ENCODE data around the gene ZC3H12D.
"Not testable (repeated sequence)": the region's sequence is repeated elsewhere in the genome, so short reads cannot be mapped to it uniquely, and the experiment has no call there.

ZC3H12D gene

DNA sequence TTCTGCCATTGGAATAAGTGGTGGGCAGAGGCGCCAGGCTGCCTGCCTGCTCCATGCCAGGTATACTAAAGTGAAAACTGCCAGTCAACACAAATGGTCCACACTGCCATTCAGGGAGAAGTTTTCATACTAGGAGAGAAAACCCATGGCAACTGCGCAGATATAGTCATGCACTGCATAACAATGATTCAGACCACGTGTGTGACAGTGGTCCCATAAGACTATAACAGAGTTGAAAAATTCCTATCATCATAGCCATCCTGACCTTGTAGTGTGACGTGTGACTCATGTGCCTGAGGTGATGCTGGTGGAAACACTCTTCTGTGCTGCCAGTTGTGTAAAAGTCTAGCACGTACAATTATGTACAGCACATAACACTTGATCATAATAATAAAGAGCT lies 25.1 kb downstream of the ZC3H12D start:
- DNase-seq (ENCODE audit: low read depth in 3 of 3): no peak

DNA sequence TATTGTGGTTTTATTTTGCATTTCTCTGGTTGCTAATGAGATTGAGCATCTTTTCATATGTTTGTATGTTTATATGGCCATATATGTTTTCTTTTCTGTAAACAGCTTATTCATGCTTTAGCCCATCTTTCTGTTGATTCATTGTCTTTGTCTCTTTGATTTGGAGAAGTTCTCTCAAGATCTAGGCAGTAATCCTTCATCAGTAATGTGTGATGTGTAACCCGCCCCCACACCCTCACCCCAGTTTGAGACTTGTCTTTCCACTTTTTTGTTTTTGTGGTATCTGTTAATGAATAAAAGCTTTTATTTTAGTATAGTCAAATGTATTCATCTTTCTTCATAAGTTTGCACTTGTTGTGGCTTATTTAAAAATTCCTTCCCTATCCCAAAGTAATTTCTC lies 26.0 kb downstream of the ZC3H12D start:
- DNase-seq (ENCODE audit: low read depth in 3 of 3): no peak

DNA sequence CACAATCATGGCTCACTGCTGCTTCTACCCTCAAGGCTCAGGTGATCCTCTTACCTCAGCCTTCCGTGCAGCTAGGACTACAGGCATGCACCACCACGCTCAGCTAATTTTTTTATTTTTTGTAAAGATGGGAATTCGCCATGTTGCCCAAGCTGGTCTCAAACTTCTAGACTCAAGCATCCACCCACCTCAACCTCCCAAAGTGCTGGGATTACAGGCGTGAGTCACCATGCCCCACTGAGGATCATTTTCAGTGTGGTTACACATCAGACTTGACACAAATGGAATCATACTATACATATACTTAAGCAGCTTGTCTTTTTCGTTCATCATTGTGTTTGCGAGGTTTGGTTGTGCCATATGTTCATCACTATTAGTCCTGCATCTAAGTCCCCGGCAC lies 26.6 kb downstream of the ZC3H12D start:
- DNase-seq (ENCODE audit: low read depth in 3 of 3): no peak

DNA sequence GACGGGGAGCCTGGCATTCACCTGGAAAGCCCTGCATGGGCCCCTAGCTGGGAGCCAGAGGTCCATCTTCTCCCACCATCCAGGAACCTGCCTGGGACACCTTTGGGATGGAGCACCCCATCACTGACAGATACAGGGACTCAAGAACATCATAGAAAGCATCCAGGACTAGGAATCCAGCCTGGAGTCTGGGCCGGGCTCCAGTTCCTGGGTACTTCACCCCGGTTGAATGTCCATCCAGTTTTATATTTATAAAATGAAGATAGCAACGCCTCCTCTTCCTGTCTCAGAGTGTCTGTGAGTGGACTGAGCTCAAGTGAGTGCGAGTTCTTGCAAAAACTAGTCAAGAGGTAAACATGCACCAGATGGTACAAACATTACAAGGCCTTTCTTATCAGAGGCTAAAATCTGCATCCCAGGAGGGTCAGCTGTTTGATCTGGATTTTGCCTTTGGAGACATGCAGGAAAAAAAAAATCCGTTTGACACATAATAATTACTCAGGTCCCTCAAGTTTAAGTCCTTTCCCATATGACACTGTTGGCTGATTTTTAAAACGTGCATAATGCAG lies 27.4 kb downstream of the ZC3H12D start:
- no peak for DNase-seq (ENCODE audit: low read depth in 3 of 3)

DNA sequence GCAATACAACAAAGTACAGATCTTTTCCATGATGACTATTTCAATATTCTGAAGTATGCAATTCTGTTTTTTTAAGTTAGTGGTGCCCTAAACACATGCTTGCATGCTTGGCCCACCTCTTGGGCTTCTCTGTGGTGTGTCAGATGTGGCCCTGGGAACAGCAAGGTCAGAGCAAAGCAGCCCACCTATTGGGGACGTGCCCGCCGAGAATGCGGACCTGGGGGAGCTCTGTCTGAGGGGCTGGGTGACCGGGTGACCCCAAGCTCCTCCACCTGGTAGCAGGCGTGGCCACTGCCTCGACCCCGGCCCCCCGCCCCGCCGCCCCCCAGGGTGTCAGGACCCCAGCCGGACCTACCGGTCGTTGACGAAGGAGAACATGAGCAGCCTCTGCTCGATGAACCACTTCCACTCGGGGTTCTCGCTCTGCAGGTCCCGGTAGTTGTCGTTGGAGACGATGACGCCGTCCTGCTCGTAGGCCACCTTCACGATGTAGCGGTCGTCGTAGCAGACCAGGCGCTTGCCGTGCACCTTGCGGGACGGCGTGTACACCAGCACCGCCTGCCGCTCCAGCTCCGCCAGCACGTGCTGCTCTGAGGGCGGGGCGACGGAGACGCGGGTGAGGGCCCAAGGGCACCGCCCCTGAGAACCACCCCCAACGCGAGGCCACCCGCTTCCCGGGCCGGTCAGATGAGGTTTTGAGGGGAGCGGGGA lies 28.3 kb downstream of the ZC3H12D start:
- DNase-seq (ENCODE audit: low read depth in 3 of 3): no peak

DNA sequence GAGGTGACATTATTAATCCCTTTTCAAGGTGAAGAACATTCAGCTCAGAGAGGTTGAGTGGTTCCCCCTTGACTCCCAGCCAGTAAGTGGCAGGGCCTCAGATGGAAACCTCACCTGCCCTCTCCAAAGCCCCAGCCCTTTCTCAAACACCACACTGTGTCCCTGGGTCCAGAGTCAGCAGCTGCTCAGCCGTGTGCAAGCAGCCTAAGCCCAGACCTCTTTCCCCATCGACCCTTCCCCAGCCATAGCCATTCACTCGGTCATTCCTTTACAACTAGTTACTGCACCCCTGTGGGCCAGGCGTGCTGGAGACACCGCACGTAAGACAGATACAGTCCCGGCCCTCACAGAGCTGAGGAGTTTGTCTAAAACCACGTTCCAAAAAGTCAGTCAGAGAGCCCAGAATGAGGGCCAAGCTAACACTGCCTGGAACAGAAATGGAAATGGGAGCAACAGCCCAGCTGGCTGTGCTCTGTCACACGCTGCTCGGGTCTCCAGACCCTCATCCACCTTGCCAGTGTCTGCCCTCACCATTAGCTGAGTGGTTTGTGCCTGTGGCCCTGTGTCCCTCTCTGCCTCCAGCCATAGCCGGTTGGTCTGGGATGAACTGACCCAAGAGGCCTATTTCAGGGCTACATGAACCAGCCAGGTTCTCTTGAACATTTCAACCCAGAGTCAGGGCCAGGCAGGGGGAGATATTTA lies 29.6 kb downstream of the ZC3H12D start:
- DNase-seq (ENCODE audit: low read depth in 3 of 3): no peak

DNA sequence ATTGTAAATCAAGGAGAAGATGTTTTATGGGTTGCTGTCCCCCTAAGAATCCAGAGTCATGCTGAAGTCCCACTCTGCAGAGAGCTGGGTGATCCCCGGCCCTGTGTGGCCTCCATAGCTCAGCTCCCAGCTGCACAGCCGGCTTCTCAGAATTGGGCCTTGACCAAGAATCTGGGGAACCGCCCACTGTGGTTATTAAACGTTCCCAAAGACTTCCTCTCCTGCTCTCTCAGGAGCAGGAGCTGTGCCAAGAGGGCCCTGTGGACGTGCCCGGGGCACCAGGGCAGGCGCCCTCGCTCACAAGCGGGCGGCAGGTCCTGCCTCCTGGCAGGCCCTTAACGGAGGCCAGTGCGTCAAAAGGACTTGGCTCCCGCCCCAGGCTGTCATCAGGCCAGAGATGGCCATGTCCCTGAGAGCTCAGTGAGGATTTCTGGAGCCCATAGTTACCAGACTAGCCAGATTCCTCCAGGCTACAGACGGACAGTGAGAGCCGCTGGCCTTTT lies 30.4 kb downstream of the ZC3H12D start:
- no peak for DNase-seq (ENCODE audit: low read depth in 3 of 3)

DNA sequence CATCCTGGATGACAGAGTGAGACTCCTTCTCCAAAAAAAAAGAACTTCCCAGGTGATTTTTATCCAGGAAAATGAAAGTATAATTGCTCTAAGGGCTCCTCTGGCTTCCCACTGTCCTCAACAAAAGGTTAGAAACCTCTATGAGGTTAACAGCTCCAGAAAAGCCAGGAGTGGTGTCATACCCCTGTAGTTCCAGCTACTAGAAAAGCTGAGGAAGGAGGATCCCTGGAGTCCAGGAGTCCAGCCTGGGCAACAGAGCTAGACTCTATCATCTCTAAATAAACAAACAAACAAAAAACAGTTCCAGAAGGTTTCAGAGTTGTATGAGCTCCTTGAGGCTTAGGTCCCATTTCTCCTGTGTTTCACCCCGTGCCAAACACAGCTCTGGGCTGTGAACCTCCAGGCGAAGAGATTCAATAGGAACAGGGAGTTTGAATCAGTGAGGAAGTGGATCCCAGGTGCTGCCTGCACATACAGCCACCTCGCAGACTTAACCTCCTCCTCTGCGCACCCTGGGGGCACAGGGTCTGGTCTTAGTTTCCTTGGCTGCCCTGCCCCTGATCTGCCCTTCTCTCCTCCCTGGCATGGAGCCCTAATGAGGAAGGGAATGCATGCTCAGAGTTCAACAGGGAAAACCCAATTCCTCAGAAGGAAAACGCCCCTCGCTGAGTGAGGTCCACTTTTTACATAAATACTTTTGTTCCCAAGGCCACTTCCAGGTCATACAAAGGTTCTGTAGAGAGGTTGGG lies 31.0 kb downstream of the ZC3H12D start:
- DNase-seq (ENCODE audit: low read depth in 3 of 3): no peak

DNA sequence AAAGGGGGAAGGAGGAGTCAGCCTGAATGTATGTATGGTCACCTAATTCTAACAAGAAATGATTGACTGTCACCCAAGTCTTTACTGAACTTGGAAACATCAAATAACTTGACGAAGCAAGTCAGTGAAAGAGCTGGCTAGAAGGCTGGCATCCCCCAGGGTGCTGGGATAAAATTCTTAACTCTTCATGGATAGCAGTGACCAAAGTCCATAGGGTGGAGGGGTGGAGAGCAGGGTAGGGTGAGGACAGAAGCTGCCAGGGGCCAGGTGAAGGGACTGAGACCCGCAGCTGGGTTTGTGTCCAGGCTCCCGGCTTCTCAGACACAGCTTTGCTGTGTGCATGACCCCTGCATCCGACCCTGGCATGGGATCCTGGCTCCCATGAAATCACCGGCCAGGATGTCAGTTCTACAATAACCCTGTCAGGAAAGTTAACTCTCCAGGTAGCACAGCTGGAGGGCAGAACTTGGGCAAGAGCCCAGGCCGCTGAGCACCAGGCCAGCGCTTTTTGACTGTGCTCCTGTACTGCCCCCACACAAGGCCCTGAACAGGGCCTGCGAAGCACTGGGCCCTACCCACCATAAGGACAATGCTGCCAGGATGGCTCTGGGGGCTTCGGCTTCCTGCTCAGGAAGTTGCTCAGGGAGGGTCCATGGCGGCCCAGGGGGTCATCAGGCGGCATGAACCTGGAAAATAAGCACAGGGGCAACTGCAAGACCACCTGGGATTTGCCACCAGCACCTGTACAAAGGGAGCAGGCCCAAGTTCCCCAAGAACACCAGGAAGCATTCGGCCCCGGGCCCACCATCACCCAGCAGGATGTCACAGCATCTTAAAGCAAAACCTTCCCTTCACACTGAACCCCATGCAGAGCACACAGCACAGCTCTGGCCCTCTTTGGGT lies 32.5 kb downstream of the ZC3H12D start:
- no peak for DNase-seq (ENCODE audit: low read depth in 3 of 3)

DNA sequence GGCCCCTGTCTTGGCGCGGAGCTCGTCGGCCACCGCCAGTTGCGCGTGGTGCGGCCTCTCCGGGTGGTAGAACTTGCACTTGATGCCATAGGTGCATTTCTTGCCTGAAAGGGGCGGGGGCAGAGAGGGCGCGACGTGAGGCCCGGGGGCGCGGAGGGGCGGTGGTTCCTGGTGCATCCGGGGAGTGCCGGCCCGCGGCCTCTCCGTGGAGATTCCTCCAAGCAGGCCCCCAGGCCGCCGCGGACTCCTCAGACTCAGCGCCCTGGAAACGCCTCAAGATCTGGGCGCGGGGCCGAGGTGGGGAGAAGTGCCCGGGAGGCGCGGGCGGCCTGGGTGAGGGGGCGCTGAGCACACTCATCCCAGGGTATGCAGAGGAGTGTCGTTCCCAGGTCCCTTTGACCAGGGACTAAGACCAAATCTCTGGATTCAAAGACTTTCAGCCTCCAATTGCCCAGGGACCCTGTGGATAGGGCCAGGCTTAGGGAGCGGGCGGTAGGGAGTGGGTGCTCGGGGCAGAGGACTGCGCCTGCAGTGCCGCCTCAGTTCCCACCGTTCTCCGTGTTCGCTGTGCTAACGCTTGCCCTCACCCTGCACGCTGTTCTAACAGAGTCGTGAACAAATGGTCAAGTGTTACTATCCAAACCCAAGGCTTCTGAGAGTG lies 33.3 kb downstream of the ZC3H12D start:
- DNase-seq (ENCODE audit: low read depth in 3 of 3): no peak

DNA sequence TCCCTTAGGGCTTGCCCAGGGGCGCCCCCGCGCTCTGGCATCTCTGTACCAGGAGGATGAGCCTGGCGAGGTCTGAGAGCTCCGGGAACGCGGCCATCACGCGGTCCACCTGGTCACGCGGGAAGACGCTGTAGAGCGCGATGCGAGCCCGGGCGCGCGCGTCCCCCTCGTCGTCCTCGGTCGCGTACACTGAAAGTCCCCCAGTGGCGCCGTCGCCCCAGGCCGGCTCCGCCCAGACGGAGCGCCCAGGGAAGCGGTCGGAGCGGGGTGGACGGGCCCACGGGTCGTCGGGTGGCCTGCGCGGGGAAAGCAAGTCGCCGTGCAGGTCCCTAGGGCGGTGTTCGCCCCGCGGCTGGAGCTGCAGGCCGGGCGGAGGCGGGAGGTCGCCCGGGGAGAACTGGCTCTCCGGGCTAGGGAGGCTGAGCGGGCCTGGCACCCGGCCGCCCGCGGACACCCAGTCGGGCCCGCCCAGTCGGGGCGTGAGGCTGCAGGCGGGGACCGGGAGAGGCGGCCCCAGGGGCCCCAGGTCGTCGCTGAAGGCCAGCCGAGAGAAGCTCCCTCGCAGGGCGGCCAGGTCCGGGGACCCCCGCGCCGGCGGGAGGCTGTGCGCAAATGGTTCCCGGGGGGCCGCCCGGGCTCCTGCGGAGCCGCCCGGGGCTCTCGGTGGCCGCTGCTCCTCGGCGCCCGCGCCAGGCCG lies 34.0 kb downstream of the ZC3H12D start:
- DNase-seq (ENCODE audit: low read depth in 3 of 3): no peak

DNA sequence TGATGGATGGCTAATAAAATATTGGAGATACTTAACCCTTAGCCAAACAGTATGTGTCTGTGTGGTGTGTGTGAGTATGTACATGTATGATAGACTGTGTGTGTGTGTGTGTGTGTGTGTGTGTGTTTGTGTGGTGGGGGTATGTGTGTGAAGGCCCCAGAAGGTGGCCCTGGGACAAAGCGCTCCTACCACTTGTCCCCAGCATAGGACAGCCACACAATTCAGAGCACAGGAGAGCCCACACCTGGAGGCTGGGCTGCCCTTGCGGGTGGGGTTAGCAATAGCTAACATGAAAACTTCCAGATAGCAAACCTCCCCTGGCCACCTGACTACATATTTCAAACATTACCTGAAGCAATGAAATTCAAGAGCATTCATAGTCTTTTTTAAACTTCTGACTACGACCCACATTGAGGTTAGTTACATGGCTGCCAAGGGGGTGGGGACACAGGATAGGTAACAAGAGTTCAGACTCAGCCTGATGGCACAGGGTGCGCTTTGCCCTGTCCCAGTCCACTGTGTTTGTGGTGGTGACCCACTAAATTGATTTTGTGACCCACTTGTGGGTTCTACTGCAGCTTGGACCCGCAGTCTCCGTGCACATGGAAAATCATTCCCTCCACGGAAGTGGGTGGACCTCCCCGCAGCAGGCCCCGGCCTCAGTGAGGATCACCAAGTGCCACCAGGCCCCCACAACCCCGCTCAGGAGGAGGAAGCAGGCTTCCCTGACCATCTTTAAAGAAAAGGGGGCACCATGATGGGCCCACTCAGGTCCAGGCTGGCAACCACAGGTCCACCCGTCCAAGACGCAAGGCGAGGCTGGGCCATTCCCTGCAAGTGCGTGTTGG lies 34.8 kb downstream of the ZC3H12D start:
- no peak for DNase-seq (ENCODE audit: low read depth in 3 of 3)

DNA sequence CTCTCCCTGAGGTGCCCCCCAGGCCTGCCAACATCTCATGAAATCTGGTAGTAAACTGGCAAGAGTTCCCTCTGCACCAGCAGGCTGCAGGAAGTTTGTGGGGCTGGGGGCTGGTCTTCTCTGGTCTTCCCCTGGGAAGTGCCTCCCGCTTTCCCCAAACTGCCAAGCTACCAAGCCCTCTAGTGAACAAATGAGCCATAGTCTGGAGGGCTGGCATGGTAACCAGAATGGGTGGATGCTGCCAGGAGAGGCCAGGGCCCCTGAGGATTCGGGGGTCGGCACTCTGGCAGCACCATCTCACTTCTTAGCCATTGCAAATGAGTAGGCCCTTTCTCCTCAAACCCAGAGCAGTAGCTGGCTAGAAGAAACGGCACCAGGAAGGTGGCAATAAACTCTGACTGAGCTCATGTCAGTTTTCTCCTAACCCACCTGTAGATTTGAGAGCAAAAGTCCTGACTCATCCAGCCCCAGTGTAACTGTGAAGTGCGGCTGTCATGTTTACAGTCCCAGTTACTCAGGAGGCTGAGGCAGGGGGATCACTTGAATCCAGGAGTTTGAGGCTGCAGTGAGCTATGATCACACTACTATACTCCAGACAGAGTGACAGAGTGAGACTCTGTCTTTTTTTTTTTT lies 35.9 kb downstream of the ZC3H12D start:
- DNase-seq (ENCODE audit: low read depth in 3 of 3): no peak

DNA sequence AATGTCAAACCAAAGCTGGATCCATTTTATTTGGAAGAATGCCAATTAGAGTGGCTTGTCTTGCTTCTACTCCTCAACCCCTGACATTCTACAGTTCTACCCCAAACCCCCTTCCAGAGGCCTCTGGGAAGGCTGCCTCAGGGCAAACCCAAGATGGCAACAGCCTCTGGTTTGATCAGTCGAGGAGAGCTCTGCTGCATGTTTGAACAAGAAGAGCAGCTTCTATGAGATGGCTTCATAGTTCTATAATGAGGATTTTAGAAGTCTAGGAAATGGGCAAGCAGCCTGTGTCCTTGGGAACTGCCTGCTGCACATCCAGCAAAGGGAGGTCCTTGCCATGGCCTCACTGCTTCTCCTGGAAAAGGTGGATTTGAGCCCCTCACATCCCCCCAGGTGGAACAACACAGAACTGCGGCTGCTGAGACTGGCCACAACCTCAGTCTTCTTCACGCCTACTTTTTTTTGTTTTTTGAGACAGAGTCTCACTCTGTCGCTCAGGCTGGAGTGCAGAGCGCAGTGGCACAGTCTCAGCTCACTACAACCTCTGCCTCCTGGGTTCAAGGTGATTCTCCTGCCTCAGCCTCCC lies 37.9 kb downstream of the ZC3H12D start:
- DNase-seq (ENCODE audit: low read depth in 3 of 3): no peak

DNA sequence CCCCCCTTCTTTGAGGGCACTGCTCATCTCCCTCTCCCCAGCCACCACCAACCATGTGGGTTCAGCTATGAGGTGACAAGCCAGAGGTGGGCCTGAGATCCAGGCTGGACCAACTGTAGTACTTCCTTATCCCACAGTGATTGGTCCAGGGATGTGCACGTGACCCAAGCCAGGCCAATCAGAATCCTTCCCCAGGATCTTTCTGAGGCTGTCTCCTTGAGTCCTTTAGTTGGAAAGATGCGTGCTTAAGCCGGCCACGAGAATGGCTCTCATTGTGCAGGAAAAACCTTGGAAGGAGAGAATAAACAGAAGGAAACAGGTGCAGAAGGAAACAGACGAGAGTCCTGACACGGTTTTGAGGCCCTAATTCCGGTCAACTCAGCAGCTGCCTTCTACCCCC lies 39.2 kb downstream of the ZC3H12D start:
- DNase-seq (ENCODE audit: low read depth in 3 of 3): no peak

DNA sequence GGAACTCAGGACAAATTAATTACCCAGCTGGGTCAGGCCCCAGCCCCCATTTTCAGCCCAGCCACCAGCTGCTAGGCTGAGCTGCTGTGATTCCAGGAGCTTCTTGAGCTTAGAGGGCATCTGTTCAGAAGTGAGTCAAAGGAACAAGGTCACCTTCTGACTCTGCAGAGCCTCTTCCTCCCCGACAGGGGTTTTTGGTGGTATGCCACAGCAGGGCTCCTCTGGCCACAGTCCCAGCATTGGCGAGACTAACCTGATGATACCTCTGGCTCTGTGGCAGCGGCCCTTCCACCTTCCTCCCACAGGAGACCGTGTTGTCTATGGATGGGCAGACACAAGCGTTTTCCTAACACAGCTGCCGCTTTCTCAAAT lies 39.7 kb downstream of the ZC3H12D start:
- DNase-seq (ENCODE audit: low read depth in 3 of 3): no peak

DNA sequence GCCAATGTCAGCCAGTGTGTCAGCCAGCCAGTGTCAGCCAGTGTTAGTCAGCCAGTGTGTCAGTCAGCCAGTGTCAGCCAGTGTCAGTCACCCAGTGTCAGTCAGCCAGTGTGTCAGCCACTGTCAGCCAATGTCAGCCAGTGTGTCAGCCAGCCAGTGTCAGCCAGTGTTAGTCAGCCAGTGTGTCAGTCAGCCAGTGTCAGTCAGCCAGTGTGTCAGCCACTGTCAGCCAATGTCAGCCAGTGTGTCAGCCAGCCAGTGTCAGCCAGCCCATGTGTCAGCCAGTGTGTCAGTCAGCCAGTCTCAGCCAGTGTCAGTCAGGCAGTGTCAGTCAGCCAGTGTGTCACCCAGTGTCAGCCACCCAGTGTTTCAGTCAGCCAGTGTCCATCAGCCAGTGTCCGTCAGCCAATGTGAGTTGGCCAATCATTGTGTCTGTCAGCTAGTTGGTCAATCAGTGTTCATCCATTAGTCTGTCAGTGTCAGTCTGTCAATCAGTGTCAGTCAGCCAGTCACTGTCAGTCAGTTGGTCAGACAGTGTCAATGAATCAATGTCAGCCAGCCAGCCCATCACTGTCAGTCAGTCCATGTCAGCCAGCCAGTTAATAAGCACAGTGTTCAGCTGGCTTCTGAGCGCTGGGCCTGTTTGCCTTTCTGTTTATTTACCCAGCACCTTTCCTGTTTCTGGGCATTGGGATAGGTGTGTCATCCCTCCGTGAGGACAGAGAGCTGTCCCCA lies 40.3 kb downstream of the ZC3H12D start:
- not testable (repeated sequence) for DNase-seq (ENCODE audit: low read depth in 3 of 3)
